Stimulated activated CD4-positive, alpha-beta T cell treated with anti-CD3 and anti-CD28 coated beads, TNF-alpha, amount 100 ng/mL, for 24 hours (primary cell): ENCODE data around the gene RALB.

ENCODE experiments used
- DNase-seq, 3 experiments: peaks; one replicate each; pipeline ENCODE4 v3.0.0-alpha.2; 2020; ENCODE audit warnings: low read depth in 3 of 3

Gene RALB

DNA sequence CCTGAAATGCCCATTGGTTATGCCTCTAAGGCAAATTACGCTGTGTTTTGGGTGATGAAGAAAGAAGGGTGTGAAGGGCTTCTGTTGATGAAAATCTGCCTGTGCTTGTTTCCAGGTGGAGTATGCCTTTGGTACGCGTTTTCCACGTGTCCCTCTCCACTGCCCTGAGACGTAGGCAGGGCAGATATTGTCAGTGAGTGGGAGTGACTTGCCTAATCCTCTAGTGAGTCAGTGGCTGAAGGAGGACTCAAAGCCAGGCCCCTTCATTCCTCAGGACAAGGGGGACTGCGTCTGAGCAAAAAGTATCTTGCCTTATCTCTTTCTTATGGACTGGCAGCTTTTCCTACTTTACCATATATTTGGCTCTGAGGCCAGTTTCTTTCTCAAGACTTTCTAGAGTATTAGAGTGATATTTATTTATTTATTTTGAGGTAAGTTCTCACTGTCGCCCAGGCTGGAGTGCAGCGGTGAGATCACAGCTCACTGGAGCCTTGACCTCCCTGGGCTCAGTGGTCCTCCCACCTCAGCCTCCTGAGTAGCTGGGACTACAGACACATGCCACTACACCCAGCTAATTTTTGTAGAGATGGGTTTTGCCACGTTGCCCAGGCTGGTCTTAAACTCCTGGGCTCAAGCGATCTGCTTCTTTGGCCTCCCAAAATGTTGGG lies 10.2 kb downstream of the RALB start:
- no peak for DNase-seq

DNA sequence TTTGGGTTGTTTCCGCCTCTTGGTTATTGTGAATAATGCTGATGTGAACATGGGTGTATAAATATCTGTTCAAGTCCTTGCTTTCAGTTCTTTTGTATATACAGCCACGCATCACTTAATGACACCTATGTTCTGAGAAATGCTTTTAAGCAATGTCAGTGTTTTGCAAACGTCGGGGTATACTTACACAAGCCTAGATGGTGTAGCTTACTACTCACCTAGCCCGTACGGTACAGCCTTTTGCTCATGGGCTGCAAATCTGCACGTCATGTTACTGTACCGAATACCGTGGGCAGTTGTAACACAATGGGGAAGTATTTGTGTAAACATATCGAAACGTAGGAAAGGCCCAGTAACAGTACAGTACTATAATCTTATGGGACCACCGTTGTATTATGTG lies 12.4 kb downstream of the RALB start:
- DNase-seq = no peak

DNA sequence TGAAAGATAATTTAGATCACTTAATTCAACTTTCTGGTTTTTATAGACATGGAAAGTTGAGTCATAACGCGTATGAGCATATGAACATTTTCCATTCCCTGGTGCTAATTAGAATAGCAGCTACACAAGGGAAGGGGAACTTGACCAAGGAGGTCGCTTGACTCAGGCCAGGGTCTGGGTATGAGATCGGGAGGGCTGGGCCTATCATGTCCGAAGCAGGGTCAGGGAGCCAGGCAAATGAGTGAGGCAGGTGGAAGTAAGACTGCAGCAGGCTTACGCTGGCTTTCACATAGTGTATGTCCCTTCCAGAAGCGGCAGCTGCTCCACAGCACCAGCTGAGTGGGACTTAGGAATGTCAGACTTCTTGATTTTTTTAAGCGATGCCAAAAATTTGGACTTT lies 14.7 kb downstream of the RALB start:
- DNase-seq = peak in 1 of 3 experiments; percentile 18

DNA sequence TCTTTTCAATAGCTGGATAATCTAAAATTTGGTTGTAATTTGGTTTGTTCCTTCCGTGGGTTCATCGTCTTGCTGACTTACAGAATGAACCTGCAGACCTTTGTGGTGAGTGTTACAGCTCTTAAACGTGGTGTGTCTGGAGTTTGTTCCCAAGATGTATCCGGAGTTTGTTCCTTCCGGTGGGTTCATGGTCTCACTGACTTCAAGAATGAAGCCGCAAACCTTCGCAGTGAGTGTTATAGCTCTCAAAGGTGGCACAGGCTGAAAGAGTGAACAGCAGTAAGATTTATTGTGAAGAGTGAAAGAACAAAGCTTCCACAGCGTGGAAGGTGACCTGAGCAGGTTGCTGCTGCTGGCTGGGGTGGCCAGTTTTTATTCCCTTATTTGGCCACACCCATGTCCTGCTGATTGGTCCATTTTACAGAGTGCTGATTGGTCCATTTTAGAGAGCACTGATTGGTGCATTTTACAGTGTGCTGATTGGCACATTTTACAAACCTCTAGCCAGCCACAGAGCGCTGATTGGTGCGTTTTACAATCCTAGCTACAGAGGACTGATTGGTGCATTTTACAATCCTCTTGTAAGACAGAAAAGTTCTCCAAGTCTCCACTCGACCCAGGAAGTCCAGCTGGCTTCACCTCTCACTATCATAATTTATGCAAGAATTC lies 16.6 kb downstream of the RALB start:
- no peak for DNase-seq

DNA sequence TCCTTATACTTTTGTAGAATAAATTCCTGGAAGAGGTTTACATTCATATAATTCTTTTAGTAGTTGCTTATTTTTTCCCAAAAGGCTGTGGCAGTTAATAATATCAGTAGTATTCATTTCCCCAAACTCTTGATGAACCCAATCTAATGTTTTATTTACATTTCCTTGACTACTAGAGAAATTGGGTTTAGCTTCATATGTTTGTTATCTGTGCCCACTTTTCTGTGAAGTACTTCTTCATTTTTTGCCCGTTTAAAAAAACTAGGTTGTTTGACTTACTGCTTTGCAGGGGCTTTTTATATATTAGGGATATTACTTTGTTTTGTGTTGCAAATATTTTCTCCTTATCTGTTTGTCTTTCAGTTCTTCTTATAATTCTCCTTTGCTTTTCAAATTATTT lies 17.2 kb downstream of the RALB start:
- DNase-seq = no peak

DNA sequence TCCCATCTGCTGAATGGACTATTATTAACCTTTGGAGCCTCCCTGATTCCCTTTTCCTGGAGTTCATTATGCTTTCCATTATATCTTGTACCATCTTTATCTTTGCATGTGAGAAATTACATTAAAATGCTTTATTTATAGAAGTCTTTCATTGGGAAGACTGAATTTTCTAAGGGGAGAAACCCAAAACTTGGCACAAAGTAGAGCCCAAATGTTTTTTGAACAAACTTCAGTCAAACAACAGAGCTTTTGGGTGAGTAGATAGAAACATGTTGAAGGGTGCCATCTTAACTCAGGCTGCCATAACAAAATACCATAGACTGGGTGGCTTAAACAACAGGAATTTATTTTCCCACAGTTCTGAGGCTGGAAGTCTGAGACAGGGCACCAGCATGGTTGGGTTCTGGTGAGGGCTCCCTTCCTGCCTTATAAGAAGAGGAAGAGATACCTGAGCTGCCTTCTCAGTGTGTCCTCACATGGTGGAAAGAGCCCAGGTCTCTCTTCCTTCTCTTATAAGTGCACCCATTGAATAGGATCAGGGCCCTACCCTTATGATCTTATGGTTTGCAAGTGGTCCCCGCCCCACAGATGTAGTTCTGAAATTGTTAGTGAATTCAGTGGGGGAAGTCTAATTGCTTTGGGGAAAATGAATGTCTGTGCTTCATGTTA lies 19.2 kb downstream of the RALB start:
- no peak for DNase-seq

DNA sequence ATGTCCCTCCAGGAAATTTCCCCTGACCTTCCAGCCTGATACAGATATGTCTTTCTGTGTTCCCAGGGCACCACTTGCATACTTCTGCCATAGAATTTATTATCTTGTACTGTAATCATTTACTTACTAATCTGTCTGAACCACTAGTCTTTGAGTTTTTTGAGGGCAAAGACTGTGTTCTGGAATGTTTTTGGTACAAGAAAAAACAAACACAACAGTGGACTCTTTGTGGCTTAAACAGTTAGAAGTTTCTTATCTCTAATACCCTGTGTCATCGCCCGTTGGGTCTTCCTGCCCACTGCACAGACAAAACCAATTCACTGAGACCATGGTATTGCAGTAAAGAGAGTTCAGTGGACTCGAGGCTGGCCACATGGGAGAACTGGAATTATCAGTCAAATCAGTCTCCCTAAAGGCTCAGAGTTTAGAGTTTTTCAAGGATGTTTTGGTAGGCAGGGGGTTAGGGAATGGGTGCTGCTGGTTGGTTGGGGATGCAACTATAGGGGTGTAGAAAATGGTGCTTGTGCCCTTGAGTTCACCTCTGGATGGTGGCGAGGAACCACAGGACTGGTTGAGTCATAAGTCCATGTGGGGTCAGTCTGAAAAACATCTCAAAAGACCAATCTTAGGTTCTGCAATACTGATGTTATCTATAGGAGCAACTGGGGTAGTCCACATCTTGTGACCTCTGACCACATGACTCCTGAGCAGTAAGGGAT lies 20.3 kb downstream of the RALB start:
- no peak for DNase-seq

DNA sequence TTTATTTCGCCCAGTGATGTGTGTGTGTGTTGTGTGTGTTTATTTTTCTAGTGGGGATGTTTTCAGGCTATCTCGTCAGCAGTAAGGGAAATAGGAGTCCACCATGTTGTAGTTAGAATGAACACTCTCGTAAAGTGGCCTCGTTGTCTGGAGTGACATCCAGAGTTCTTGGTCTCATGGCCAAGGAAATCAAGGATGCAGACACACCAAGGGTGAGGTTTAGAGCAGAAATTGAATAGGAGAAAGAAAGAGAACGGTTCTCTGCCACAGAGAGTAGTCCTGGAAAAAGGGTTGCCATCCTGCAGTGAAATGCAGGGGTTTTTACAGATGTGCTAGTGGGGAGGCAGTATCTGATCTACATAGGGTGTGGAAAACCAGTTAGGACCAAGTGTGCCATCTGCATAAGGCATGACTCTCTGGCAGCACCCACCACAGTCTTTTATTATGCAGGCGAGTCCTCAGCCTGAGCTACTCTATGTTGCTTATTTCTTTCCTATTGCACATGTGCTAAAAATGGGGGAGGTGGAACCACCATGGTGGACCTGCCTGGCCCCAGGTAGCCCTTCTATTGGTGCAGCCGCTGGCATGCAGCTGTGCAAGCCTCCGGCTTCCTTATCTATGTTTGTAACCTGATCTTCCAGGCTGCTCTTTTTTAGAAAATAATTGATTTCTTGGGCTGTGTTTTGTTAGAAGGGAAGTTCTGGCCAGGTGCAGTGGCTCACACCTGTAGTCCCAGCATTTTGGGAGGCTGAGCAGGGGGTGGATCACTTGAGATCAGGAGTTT lies 23.2 kb downstream of the RALB start:
- DNase-seq = no peak

DNA sequence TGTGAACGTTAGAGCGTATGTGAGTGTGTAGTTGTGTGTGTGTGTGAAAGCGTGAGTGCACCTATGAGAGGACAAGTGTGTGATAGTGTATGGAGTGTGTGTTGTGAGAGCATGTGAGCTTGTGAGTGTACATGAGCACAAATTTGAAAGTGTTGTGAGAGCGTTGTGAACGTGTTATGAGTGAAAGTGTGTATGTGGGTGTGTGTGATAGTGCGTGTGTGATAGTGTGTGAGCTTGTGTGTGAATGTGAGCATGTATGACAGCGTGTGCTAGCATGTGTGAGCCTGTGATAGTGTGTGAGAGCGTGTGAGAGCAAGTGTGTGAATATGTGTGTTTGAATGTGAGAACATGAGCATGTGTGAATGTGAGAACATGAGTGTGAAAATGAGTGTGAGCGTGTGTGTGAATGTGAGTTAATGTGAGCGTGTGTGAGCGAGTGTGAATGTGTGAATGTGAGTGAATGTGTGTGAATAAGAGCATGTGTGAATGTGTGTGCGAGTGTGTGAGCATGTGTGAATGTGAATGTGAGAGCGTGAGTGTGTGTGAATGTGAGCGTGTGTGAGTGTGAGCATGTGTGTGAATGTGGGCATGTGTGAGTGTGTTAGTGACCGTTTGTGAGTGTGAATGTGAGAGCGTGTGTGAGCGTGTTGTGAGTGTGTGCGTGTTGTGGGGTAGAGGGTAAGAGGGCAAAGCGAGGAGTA lies 25.0 kb downstream of the RALB start:
- DNase-seq = no peak

DNA sequence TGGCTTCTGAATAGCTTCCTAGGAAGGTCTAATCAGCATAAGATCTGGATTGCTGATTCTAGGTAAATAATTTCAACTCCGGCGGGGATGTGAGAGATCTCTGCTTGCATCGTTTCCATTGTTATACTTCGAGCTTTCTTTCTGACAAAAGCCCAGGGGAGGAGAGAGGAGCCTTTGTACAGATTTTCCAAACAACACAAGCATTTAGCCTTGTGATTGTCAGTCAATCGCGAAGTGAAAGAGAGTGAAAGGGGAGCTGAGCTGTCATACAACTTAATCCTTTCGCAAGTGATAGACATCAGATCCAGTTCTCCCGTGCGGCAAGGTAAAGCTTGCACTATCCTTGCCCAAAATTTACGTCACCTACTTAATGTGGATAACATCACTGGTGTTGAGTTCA lies 26.2 kb downstream of the RALB start:
- DNase-seq = no peak

DNA sequence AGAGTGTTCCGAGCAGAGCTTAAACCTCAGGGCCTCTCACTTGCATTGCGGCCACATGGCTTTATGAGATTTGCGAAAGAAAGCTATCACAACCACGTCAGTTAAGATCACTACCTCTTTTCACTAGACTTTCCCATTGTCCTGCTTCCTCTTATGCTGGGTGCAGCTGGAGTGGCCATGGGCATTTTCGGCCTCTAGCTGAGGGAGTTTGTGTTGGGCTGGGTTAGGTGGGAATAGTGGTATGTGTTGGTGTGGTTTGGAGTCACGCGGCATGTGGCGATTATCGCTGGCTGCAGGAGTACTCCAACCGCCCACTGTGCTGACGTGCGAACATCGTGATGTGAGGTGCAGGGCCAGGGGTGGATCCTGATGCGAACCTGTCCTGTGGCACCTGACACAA lies 27.1 kb downstream of the RALB start:
- no peak for DNase-seq

DNA sequence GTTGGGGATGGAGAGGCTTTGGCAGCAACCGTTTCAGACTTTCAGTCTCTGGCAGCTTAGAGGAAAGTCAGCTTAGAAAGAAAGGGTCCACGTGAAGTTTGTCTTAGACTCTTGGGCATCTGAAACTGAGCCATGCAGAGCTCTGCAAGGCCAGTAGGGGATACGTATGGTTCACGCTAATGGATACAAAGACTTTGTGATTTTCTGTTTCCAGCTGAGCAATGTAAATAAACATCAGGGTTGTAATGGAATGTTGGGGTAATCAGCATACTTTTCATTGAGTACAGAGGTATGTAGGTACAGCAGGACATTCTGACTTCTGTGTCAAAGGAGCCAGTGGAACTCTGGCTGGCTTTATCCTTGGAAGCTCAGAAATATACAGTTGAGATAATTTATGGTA lies 31.0 kb downstream of the RALB start:
- DNase-seq = no peak

DNA sequence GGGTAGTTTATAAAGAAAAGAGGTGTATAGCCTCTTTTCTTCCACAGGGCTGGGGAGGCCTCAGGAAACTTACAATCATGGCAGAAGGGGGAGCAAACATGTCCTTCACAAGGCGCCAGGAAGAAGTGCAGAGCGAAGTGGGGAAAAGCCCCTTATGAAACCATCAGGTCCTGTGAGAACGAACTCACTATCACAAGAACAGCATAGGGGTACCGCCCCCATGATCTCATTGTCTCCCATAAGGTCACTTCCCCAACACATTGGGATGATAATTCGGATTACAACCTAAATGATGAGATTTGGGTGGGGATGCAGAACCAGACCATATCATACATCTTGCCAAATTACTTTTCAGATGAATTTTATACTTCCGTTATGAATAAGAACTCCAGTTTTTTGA lies 32.4 kb downstream of the RALB start:
- no peak for DNase-seq

DNA sequence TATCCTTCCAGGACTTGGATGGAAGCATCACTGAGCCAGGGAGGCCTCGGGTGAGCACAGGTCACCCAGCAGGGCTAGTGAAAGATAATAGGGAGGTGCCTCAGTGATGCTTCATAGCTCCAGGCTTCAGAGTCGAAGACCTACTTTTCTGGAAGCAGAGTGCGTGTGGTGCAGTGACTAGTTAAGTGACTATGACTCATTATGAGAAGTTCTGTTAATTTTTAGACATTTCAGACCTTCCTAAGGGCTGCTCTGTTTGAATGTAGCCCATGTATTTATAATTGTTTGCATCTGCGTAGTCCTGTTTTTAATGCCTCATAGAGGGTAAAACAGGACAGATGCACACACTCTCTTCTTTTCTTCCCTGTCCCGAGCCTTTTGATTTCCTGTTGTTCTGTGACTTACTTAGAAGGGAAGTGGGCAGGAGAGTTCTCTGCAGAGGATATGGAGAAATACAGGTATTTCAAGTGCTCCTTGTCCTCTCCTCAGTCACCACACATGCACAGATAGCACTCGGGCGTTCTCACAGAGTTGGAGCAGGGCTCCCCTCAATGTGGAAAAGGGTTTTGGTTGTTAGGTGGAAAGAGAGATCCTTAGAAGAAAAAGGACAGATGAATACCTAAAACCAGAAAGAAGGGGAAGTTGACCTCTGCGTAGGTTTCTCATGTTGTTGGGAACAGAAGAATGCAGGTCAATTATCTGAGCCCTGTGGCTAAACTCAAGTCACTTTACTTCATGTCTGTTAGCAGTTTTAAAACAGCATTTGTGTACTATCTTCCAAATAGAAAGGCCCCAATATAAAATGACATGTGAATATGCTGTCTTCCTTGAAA lies 34.7 kb downstream of the RALB start:
- peak in 2 of 3 experiments; percentile 12 to 16 for DNase-seq

DNA sequence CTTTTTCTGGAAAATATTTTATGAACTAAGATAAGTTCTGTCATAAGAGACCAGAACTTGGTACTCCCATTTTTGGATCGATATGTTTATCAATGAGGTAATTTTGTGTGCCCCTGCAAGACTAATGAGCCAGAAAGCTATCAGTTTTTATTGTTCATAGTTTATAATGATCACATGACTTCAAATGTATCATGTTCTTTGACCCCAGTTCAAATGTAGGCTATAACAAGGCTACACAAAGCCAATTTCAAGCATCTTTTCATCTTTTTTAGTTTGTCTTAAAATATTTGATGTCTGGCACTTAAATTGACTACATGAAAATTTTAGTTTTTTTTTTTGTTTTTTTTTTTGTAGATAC lies 35.3 kb downstream of the RALB start:
- DNase-seq = no peak

DNA sequence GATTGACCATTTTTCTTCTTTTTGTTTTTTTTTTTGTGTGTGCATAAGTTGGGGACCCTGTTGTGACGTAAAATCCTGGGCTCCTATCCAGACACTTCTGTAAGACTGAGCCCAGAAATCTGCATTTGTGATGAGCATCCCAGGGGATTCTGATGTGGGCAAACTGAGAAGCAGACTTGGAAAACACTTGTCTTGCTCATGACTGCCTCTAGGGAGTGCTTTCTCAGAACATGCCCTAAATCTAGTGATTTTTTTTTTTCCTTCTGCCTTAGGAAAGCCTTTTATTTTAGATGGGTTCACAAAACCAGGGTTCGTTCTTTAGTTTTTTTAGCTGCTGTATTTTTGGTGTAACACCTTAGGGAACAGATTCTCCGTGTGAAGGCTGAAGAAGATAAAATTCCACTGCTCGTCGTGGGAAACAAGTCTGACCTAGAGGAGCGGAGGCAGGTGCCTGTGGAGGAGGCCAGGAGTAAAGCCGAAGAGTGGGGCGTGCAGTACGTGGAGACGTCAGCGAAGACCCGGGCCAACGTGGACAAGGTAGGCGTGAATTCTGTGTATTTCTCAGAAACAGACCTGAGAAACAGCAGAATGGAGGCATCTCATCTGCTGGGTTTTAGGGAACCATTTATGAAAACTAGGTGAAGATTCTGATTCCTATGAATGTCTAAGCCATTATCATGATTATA lies 36.7 kb downstream of the RALB start:
- no peak for DNase-seq

DNA sequence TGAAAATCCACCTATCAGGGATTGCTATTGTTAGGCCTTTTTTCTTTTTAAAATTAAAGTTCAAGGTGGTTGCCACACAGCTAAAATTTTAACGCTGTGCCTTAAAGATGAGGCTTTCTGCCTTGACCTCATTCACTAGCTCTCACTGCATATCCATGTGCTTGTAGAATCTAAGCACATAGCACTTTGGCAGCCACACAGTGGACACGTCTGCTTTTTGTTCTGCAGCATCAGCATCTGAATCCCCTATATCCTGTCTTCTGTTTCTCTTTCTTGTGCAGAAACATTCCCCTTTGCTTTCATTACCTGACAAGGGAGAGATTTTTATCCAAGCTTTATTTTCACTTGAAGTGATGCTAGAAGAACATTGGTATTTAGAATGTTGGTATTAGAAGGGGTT lies 38.1 kb downstream of the RALB start:
- no peak for DNase-seq

DNA sequence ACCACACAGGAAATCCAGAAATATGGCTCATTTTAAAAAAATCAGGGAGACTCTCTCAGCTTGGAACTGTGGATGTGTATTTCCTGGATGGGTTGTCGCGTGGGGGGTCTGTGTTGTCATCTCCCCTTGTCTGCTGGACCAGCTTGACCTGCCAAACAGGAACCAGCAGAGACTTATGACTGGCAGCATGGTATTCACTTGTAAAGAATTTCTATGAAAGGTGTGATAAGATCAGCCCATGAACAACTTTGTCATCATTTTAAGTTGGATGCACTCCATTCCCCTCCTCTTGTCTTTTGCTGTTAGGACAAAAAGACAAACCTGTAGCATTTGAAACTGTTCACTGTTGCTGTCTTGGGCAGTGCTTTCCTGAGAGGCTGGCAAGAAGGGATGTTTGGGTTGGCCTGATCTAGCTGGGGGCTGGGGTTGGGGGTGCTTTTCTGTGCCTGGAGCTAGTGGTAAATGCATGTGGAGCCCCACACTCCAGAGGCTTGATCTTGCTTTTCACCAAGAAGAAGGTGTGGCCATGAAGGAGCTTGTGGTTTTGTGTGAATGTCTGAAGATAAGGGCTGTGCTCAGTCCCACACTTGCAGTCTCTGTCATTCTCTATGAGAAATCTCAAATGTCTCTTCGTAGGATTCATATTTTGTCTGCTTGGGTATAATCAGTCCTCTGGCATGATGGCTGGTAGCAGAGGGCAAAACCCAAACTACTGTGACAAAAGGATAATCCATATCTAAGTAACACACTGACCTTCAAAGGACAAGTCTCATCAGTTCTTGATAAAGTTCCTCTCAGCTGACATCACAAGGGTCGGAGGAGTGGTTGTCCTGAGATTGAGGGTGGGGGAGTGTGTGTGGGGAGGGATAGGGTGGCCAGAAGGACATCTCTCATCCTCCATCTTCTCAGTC lies 39.0 kb downstream of the RALB start:
- DNase-seq = no peak
